Stimulated activated CD4-positive, alpha-beta T cell treated with anti-CD3 and anti-CD28 coated beads, Interleukin-4, amount 100 ng/mL, for 24 hours (primary cell): ENCODE data around the gene SNRNP70.
"Not testable (repeated sequence)": the region's sequence is repeated elsewhere in the genome, so short reads cannot be mapped to it uniquely, and the experiment has no call there.

Source experiments
- DNase-seq: peaks from one replicate; pipeline ENCODE4 v3.0.0-alpha.2; 2020

Gene SNRNP70

DNA sequence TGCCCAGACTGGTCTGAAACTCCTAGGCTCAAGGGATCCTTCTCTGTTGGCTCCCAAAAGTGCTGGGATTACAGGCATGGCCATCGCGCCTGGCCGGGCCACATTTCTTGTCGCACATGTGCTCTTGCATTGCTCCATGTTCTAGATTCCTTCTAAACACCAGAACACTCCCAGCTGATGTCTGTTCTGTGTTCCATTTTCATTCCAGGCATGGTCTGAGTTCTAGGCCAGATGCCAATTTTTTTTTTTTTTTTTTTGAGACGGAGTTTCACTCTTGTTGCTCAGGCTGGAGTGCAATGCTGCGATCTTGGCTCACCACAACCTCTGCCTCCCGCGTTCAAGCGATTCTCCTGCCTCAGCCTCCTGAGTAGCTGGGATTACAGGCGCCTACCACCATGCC is 36.6 kb downstream of the SNRNP70 start:
- not testable (repeated sequence) for DNase-seq

DNA sequence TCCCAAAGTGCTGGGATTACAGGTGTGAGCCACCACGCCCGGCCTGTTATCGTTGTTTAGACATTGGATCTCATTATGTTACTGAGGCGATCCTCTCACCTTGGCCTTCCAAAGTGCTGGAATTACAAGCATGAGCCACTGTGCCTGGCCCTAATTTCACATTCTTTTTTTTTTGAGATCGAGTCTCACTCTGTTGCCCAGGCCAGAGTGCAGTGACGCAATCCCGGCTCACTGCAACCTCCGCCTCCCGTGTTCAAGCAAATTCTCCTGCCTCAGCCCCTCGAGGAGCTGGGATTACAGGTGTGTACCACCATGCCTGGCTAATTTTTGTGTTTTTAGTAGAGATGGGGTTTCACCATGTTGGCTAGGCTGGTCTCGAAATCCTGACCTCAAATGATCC is 38.0 kb downstream of the SNRNP70 start:
- DNase-seq = not testable (repeated sequence)

- DNase-seq = no peak
These were observed 39.9 kb downstream of the SNRNP70 start for GRCh38 chr19:49125025-49125731.

DNA sequence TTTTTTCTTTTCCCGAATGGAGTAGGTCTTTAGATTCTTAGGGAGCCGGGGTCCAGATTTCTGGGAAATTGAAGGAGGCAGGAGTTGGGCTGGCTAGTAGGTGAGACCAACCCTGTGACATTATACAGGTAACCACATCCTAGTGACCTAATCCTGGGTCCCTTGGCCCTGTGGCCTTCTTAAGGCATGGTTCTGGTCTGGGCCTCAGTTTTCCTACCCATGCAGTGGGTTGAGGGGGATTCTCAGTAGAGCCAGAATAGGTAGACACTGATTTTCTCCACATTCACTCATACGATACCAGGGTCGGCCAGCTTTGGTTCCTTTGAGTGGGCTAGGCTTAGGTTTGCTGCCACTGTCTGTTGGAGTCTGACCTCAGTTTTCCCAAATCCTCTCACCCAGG is 41.3 kb downstream of the SNRNP70 start:
- no peak for DNase-seq

DNA sequence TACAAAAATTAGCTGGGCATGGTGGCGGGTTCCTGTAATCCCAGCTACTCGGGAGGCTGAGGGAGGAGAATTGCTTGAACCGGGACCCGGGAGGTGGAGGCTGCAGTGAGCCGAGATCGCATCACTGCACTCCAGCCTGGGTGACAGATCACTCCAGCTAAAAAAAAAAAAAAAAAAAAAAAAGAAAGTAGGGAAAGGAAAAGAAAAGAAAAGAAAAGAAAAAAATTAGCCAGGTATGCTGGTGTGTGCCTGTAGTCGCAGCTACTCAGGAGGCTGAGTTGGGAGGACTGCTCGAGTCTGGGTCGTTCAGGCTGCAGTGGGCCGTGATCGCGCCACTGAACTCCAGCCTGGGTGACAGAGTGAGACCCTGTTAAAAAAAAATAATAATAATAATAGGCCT is 42.0 kb downstream of the SNRNP70 start:
- not testable (repeated sequence) for DNase-seq

DNA sequence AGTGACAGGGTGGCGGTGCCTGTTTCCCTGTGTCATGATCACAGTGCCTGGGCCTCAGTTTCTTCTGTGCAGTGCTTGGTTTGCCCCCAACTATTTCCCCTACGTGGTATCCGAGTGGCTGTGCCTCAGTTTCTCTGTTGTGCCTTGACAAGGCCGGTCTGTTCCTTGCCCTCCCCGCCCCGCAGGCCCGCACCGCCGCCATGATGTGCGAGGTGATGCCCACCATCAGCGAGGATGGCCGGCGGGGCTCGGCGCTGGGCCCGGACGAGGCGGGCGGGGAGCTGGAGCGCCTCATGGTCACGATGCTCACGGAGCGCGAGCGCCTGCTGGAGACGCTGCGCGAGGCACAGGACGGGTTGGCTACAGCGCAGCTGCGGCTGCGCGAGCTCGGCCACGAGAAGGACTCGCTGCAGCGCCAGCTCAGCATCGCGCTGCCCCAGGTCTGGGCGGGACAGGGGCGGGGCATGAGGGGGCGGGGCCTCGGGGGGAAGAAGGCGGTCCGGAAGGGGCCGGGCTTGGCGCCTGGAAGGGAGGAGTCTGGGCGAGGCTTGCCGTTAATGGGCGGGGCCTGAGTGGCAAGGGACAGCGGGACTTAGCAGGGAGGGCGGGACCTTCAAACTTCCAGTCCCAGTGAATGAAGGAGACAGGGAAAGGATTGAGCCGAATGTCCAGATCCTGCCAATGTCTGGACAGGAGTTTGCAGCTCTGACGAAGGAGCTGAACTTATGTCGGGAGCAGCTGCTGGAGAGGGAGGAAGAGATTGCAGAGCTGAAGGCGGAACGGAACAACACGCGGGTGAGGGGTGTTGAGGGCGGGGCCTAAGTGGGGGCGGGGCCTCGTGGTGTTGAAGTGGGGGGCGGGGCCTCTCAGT is 42.7 kb downstream of the SNRNP70 start:
- peak; percentile 95 for DNase-seq

GRCh38 chr19:49128545-49129237 is 43.4 kb downstream of the SNRNP70 start:
- DNase-seq = no peak

DNA sequence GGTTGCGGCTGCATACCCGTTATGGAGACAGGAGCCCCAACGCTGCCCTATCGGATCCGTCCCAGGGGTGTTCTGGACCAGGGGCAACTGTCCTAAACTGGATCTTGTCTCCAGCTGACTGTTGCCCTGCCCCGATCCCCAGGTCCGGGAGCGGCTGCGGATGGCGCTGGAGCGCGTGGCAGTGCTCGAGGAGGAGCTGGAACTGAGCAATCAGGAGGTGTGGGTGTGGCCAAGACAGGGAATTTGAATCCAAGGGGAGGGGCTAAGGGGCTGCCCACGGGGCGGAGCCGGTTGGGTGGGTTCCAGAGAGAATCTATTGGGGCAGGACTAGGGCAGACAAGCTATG is 44.0 kb downstream of the SNRNP70 start:
- DNase-seq = no peak

GRCh38 chr19:49130325-49130724 is 45.1 kb downstream of the SNRNP70 start:
- no peak for DNase-seq

GRCh38 chr19:49132974-49133609 is 47.8 kb downstream of the SNRNP70 start:
- no peak for DNase-seq

DNA sequence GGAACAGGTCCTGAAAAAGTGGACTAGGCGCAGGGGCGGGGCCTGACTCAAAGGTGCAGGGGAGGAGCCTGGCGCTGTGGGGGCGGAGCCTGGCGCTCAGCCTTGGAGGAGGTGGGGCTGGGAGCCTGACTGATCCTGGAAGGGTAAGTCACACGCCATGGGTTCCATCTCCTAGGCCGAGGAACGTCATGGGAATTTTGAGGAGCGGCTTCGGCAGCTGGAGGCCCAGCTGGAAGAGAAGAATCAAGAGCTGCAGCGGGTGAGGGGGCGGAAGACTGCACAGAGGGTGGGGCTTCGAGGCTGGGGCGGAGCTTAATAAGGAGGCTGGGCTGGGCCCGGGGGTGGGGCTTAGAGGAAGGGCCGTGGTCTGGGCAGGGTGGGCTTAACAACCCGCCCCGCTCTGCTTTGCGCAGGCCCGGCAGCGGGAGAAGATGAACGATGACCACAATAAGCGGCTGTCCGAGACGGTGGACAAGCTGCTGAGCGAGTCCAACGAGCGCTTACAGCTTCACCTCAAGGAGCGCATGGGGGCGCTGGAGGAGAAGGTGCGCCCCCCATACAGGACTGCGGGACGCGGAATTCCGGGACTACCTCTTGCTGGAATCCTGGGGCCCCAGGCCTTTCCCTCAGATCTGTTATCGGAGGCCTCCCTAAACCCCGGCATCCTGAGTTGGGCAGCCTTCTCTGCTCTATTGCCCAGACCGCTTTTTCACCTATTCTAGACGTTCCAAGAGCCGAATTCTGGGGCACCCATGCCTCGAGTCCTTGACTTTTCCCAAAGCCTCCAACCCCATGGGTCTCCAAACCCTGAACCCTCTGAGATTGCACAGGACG is 48.6 kb downstream of the SNRNP70 start:
- peak; percentile 48 for DNase-seq

- no peak for DNase-seq
These were observed 50.4 kb downstream of the SNRNP70 start for GRCh38 chr19:49135686-49136085.

- no peak for DNase-seq
These were observed 51.5 kb downstream of the SNRNP70 start for GRCh38 chr19:49136771-49137171.

- DNase-seq = no peak
These were observed 55.7 kb downstream of the SNRNP70 start for GRCh38 chr19:49140951-49141350.

DNA sequence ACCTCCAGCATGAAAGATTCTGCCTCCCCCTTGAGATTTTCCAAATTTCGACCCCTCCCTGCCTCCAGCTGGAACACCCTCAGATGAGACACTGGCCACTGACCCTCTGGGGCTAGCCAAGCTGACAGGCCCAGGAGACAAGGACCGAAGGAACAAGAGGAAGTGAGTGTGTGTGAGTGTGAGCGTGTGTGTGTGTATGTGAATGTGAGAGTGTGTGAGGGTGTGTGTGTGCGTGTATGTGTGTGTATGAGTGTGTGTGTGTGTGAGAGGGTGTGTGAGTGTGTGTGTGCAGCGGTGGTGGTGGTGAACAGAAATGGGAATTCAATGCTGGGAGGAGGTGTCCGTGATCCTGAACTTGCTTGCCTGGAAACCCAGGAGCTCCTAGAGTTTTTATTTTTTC is 56.1 kb downstream of the SNRNP70 start:
- DNase-seq = no peak

GRCh38 chr19:49142866-49143335 is 57.6 kb downstream of the SNRNP70 start:
- DNase-seq = peak; percentile 70

- peak; percentile 84 for DNase-seq
These were observed 60.5 kb downstream of the SNRNP70 start for GRCh38 chr19:49145573-49146407.

DNA sequence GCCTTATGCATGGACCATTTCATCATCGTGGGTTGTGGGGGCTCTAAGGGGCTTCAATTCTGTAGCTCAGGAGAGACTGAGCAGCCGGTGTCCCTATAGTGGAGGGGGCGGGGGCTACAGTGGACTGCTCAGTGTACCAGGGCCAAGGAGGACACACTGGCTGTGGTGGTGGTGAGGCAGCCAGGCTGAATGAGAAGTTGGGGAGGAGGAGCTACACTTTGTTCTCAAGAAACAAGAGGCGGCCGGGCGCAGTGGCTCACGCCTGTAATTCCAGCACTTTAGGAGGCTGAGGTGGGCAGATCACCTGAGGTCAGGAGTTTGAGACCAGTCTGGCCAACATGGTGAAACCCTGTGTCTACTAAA is 61.1 kb downstream of the SNRNP70 start:
- not testable (repeated sequence) for DNase-seq

- DNase-seq = no peak
These were observed 62.9 kb downstream of the SNRNP70 start for GRCh38 chr19:49148044-49148682.

DNA sequence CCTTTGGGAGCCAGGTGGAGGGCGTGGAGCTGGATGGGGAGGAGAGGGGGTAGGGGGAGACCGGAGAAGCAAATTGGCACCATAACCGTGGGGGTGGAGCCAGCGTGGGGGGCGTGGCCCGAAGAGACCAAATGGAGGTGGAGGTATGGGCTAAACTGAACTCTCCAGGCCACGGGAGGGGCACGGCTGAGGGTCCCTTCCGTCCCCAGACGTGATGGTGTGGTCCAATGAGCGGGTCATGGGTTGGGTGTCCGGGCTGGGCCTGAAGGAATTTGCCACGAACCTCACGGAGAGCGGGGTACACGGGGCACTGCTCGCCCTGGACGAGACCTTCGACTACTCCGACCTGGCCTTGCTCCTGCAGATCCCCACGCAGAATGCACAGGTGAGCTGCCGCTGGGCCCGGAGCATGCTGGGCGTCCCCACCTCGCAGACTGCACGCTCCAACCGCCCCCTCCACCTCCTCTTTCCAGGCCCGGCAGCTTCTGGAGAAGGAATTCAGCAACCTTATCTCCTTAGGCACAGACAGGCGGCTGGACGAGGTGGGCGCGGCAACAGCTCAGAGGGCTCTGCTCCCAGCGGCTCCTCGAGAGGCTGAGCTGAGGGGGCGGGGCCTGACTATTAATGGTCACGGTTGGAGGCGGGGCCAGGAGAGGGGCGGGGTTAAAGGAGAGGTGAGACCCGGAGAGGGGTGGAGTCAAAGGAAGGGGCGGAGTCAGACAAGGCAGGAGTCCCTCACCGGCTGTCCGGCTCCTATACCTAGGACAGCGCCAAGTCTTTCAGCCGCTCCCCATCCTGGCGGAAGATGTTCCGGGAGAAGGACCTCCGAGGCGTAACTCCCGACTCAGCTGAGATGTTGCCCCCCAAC is 63.8 kb downstream of the SNRNP70 start:
- peak; percentile 82 for DNase-seq
